ENCODE results near the gene COBLL1. TPM values are rescaled to one million over a fixed set of nuclear protein-coding genes. Genes with fewer than 3 reads are reported as not detected.

Gene COBLL1
- total RNA-seq, 1 donor from 2014 or later, result 1.0 TPM

GRCh38 chr2:164642268-164642667 is 199.4 kb downstream of the COBLL1 start:
- Histone ChIP-seq H3K27me3 (no peaks in the 10 kb centered on the region), H3K9me3 (ENCODE audit: low read depth) (no peaks in the 10 kb centered on the region), H3K79me2 (ENCODE audit: low read depth) (no peaks in the 10 kb centered on the region), H3K4me3 (no peak overlapping the region), H3F3A (ENCODE audit: low read depth) (no peaks in the 10 kb centered on the region), H3K4me1 (no peaks in the 10 kb centered on the region), H3K27ac (no peak overlapping the region), H3K36me3 (no peaks in the 10 kb centered on the region), H4K20me1 (ENCODE audit: low read depth) (no peaks in the 10 kb centered on the region), H3K4me2 (no peak overlapping the region), H3K9ac (no peak overlapping the region), H2AFZ (replicated peaks) (no peak overlapping the region)
- Mint-ChIP-seq H3K36me3 (no peaks in the 10 kb centered on the region), H3K27me3 (ENCODE audit: insufficient read depth, low read depth) (no peaks in the 10 kb centered on the region), H3K4me1 (no peaks in the 10 kb centered on the region), H3K4me3 (no peak overlapping the region), H3K9me3 (no peaks in the 10 kb centered on the region), H3K27ac (no peak overlapping the region)
- TF ChIP-seq EZH2 (IDR thresholded peaks at IDR 0.05) (no peak), EZH2phosphoT487 (IDR thresholded peaks at IDR 0.05) (no peak), CTCF (IDR thresholded peaks at IDR 0.05) (no peak)
- no peak for DNase-seq (ENCODE audit: low spot score)

Small RNA genes lying within 50 kb of the gene (small RNA-seq; reads per million reads assigned to genes)
- not detected for gene RNA5SP110
- gene SNORA70F, result not detected

Other genes starting within 250 kb of the COBLL1 start
- gene GRB14, start 220.3 kb downstream of the COBLL1 start, total RNA-seq (ENCODE audit: low replicate concordance), result 3.4 and 4.5 TPM in 2 replicates
- gene SLC38A11, start 113.7 kb upstream of the COBLL1 start, total RNA-seq (ENCODE audit: low replicate concordance), result not detected in 2 replicates

Measured in neural progenitor cell (in vitro differentiated cells).